Measurements from ENCODE around the gene COP1.
"Not testable (repeated sequence)": the region's sequence is repeated elsewhere in the genome, so short reads cannot be mapped to it uniquely, and the experiment has no call there.

The COP1 gene

GRCh38 chr1:176208034-176208433 is 948 bp upstream of the COP1 start:
- no peak for TF ChIP-seq CTCF (IDR thresholded peaks at IDR 0.05; ENCODE audit: low read depth, low read length)
- no peak for DNase-seq (ENCODE audit: extremely low read depth, low read depth)

- TF ChIP-seq CTCF (IDR thresholded peaks at IDR 0.05; ENCODE audit: low read depth, low read length): no peak
Observed at GRCh38 chr1:176206006-176206960, 803 bp downstream of the COP1 start.

GRCh38 chr1:176205332-176205914 is 1.7 kb downstream of the COP1 start:
- no peak for DNase-seq (ENCODE audit: extremely low read depth, low read depth)
- no peak for TF ChIP-seq CTCF (IDR thresholded peaks at IDR 0.05; ENCODE audit: low read depth, low read length)

More at GRCh38 chr1:176206006-176206960, 803 bp downstream of the COP1 start:
- DNase-seq (ENCODE audit: extremely low read depth, low read depth): no peak

- DNase-seq (ENCODE audit: extremely low read depth, low read depth): not testable (repeated sequence)
Observed at GRCh38 chr1:176204655-176205054, 2.4 kb downstream of the COP1 start.

GRCh38 chr1:176203735-176204134 is 3.4 kb downstream of the COP1 start:
- DNase-seq (ENCODE audit: extremely low read depth, low read depth): no peak
- TF ChIP-seq CTCF (IDR thresholded peaks at IDR 0.05; ENCODE audit: low read depth, low read length): no peak

GRCh38 chr1:176201568-176201967 is 5.5 kb downstream of the COP1 start:
- TF ChIP-seq CTCF (IDR thresholded peaks at IDR 0.05; ENCODE audit: low read depth, low read length): no peak
- DNase-seq (ENCODE audit: extremely low read depth, low read depth): no peak

GRCh38 chr1:176199707-176200106 is 7.4 kb downstream of the COP1 start:
- no peak for DNase-seq (ENCODE audit: extremely low read depth, low read depth)
- no peak for TF ChIP-seq CTCF (IDR thresholded peaks at IDR 0.05; ENCODE audit: low read depth, low read length)

All from AG09319 (cell line).